Fibroblast of mammary gland (primary cell): ENCODE measurements around the gene UBE2G2.

Experiments used
- DNase-seq: peaks from one replicate; pipeline ENCODE4 v3.0.0-alpha.2; 2010; ENCODE audit warnings: low read depth
- H3K4me3 ChIP-seq: 2 replicates; pipeline ENCODE4 v1.5.1; 2011; ENCODE audit warnings: low read depth, mild to moderate bottlenecking, low read length, moderate library complexity; ENCODE audit not compliant: control insufficient read depth
- CTCF ChIP-seq: conservative IDR thresholded peaks from 2 replicates; pipeline ENCODE4 v1.5.1; 2011; ENCODE audit warnings: low read depth, low read length, inconsistent platforms; ENCODE audit not compliant: control insufficient read depth, insufficient read depth

Gene UBE2G2

GRCh38 chr21:44749759-44750674, 51.6 kb downstream of the UBE2G2 start:
- no peak for TF ChIP-seq CTCF

GRCh38 chr21:44749116-44749758, 52.4 kb downstream of the UBE2G2 start:
- no peak overlapping the region for H3K4me3 ChIP-seq
- DNase-seq = no peak
- TF ChIP-seq CTCF = no peak

More at GRCh38 chr21:44749759-44750674, 51.6 kb downstream of the UBE2G2 start:
- DNase-seq = no peak
- no peak overlapping the region for H3K4me3 ChIP-seq

DNA sequence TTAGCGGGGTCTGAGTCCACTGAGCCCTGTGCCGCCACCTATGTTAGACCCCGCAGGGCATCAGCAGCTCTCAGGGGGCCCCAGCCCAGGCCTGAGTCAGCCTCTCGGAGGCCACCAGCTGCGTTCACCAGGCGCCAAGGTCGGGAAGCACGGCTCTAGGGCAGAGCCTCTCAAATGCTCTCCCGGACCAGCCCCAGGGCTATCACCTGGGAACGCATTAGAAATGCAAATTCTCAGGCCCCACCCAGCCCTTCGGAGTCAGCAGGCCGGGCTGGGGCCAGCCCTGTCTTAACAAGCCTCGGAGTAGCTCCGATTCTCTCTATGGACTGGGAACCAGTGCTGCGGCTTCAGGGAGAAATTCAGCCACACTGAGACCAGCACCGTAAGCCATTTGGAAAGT, 53.0 kb downstream of the UBE2G2 start:
- H3K4me3 ChIP-seq = no peak overlapping the region
- no peak for TF ChIP-seq CTCF

GRCh38 chr21:44742418-44743153, 59.0 kb downstream of the UBE2G2 start:
- peak; percentile 16 for TF ChIP-seq CTCF
- H3K4me3 ChIP-seq = no peak overlapping the region
- no peak for DNase-seq

More for the DNA sequence above, 53.0 kb downstream of the UBE2G2 start:
- DNase-seq = no peak

GRCh38 chr21:44741921-44742320, 59.7 kb downstream of the UBE2G2 start:
- no peak overlapping the region for H3K4me3 ChIP-seq
- DNase-seq = no peak
- no peak for TF ChIP-seq CTCF

DNA sequence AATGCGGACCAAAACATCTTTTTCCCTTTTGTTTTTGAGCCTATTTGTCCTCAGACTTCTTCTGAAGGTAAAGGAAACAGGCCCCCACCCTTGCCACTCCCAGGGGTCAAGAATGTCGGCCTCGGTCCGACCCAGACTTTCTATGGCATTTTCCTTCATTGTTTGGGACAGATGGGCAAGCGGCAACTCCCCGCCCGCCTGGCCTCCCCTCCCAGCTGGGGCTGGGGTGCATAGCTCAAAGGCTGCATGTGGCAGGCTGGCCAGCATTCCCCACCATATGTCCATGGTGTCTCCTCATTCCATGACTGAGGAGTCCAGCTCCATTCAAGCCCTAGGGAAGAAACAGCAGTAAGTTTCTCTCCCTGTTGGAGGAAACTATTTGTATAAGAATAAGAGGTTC, 60.9 kb downstream of the UBE2G2 start:
- DNase-seq = no peak
- TF ChIP-seq CTCF = no peak
- no peak overlapping the region for H3K4me3 ChIP-seq
